Fibroblast of pulmonary artery (primary cell): ENCODE results near the gene SKP1.

Experiments
- DNase-seq: peaks from one replicate; pipeline ENCODE4 v3.0.0-alpha.2; 2010; ENCODE audit warnings: low read depth
- H3K4me3 ChIP-seq: replicated peaks from 2 replicates; pipeline ENCODE4 v1.5.1; 2011; ENCODE audit warnings: low read depth, mild to moderate bottlenecking, control low read depth, low read length, moderate library complexity
- TF ChIP-seq, protein P1 (sequence below): IDR thresholded peaks from 2 replicates; pipeline ENCODE4 v1.5.1; 2011; ENCODE audit warnings: mild to moderate bottlenecking, control low read depth, low read length, inconsistent platforms; ENCODE audit errors: missing control alignments

SKP1 gene

DNA sequence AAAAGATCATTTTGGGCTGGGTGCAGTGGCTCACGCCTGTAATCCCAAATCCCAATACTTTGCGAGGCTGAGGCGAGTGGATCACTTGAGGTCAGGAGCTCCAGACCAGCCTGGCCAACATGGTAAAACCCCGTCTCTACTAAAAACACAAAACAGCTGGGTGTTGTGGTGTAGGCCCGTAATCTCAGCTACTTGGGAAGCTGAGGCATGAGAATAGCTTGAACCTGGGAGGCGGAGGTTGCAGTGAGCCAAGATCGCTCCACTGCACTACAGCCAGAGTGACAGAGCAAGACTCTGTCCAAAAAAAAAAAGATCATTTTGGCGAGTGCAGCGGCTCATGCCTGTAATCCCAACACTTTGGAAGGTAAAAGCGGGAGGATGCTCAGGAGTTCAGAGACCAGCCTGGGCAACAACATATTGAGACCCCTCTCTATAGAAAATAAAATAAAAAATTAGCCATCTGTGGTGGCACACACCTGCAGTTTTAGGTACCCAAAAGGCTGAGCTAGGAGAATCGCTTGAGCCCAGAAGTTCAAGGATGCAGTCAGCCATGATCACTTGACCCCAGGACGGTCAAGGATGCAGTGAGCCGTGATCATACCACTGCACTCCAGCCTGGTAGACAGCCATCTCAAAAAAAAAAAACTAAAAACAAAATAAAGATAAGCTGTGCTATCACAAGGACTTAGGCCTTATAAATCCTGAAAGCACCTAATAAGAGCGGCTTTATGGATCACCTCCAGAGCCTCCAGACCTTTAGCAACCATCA, 32.9 kb upstream of the SKP1 start:
- TF ChIP-seq, protein P1, sequence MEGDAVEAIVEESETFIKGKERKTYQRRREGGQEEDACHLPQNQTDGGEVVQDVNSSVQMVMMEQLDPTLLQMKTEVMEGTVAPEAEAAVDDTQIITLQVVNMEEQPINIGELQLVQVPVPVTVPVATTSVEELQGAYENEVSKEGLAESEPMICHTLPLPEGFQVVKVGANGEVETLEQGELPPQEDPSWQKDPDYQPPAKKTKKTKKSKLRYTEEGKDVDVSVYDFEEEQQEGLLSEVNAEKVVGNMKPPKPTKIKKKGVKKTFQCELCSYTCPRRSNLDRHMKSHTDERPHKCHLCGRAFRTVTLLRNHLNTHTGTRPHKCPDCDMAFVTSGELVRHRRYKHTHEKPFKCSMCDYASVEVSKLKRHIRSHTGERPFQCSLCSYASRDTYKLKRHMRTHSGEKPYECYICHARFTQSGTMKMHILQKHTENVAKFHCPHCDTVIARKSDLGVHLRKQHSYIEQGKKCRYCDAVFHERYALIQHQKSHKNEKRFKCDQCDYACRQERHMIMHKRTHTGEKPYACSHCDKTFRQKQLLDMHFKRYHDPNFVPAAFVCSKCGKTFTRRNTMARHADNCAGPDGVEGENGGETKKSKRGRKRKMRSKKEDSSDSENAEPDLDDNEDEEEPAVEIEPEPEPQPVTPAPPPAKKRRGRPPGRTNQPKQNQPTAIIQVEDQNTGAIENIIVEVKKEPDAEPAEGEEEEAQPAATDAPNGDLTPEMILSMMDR: no peak
- DNase-seq: no peak
- H3K4me3 ChIP-seq: no peak overlapping the region

DNA sequence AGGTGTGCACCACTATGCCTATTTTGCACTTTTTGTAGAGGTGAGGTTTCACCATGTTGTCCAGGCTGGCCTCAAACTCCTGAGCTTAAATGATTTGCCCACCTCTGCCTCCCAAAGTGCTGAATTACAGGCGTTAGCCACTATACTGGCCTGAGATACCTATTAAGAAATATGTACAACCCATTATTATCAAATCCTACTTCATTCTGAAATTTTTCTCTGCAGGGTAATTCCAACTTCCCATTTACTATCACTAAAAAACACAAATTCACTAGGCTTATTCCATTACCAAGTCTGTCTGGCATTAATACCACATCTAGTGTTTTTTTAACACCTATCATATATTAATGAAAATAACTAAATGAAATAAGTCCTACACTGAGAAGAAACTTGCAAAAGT, 30.9 kb upstream of the SKP1 start:
- no peak overlapping the region for H3K4me3 ChIP-seq
- DNase-seq: no peak
- TF ChIP-seq, protein P1: no peak

DNA sequence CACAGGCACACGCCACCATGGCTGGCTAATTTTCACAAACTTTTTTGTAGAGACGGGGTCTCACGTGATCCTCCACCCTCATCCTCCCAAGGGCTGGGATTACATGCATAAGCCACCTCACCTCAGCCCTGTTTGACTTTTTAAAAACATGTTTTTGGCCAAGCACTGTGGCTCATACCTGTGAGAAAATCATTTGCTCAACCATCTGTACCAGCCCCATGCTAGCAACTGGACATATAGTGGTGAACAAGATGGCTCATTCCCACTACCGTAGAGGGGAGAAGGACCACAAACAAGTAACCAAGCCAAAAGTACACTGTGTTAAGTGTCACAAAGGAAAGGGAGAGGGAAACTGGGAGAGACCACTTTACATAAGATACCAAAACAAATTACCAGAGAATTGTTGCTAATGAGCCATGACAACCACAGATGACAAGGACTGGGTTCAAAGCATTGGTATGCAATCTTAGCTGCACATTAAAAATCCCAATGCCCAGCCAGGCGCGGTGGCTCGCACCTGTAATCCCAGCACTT, 29.9 kb upstream of the SKP1 start:
- H3K4me3 ChIP-seq: no peak overlapping the region
- no peak for DNase-seq
- TF ChIP-seq, protein P1: no peak

DNA sequence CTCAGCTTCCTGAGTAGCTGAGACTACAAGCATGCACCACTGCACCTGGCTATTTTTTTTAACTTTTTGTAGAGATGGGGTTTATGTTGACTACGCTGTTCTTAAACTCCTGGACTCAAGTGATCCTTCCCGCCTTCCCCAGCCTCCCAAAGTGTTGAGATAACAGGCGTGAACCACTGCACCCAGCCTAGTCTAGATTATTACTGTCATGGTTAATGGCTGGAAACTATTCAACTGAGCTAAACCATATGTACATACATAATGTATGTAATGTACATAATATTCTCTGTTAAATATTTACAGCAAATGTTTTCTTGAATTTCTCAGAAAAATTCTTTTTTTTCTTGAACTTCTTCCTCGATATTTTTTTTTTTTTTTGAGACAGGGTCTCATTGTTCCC, 27.8 kb upstream of the SKP1 start:
- TF ChIP-seq, protein P1: no peak
- no peak overlapping the region for H3K4me3 ChIP-seq
- no peak for DNase-seq

DNA sequence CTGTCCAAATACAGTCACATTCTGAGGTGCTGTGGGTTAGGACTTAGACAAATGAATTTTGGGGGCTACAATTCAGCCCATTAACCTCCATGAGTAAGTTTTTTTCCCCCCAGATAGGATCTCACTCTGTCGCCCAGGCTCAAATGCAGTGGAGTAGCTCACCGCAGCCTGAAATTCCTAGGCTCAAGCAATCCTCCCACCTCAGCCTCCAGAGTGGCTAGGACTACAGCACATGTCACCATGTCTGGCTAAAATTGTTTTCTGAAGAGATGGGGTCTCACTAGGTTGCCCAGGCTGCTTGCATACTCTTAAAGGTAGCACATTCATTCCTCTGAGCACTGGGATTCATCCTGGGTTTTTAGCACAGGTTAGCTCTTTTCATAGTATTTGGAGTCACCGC, 26.9 kb upstream of the SKP1 start:
- DNase-seq: no peak
- TF ChIP-seq, protein P1: no peak
- H3K4me3 ChIP-seq: no peak overlapping the region

DNA sequence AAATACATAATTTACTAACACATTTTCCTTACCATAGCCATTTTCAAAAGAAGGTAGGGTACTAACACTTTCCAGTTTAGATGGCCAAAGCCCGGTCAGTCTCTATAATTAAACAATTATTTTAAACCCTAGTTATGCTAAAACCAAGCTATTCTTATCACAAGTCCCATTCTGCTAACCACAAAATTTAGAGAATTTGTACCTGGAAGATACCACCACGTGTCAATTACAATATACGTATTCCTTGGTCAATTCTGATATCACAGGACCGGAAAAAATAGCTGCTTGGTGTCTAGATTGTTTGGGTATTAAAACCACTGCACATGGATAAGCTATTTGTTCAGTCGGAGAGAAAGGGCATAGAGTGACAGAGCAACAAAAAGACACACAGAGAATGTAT, 18.9 kb upstream of the SKP1 start:
- DNase-seq: no peak
- H3K4me3 ChIP-seq: no peak overlapping the region
- TF ChIP-seq, protein P1: no peak

DNA sequence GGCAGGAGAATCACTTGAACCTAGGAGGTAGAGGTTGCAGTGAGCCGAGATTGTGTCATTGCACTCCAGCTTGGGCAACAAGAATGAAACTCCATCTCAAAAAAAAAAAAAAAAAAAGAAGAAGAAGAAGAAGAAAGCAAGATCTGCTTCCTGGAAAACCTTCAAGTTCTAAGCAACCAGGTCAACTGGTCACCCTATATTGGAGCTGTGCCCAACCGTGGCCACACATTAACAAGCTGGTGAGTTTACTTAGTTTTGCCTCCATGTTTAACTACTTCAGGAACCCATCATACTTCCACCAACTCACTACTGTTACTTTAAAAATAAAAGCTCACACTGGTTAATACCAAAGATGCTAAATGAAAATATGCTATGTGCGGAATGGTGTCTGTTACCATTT, 12.3 kb upstream of the SKP1 start:
- no peak for DNase-seq
- H3K4me3 ChIP-seq: no peak overlapping the region
- TF ChIP-seq, protein P1: no peak
